ENCODE results near the gene SGF29.

Gene SGF29

GRCh38 chr16:28558456-28558855, 4.7 kb downstream of the SGF29 start:
- Histone ChIP-seq H4K20me1 (ENCODE audit: low read depth, low read length) (0 out of 2 replicates have a peak, but pooled peaks cover 3% of the 10 kb centered on the region), H3K27me3 (ENCODE audit: low read length) (no peaks in the 10 kb centered on the region), H2AFZ (ENCODE audit: low read depth, low read length, severe bottlenecking) (no peak overlapping the region), H3K79me2 (ENCODE audit: insufficient read depth, low read length) (peaks cover 58% of the 10 kb centered on the region), H3K4me3 (ENCODE audit: insufficient read depth, low read length, poor library complexity, severe bottlenecking) (no peak overlapping the region), H3K9ac (ENCODE audit: low read length) (no peak overlapping the region), H3K36me3 (ENCODE audit: low read length) (no peaks in the 10 kb centered on the region; the same call in 1 of the 2 replicates), H3K9me3 (ENCODE audit: insufficient read depth, low read length) (no peaks in the 10 kb centered on the region), H3K4me2 (ENCODE audit: low read depth, low read length, poor library complexity, severe bottlenecking) (no peak overlapping the region), H3K27ac (ENCODE audit: low read depth, low read length) (no peak overlapping the region), H3F3A (ENCODE audit: insufficient read depth) (no peaks in the 10 kb centered on the region), H3K9me2 (replicated peaks; ENCODE audit: insufficient read depth, low read length) (no peaks in the 10 kb centered on the region)
- TF ChIP-seq CTCF (IDR thresholded peaks at IDR 0.05; ENCODE audit: insufficient read depth, low read length, poor library complexity, severe bottlenecking), result no peak
- TF ChIP-seq EZH2phosphoT487 (conservative IDR thresholded peaks at IDR 0.05; ENCODE audit: low read length), result no peak

GRCh38 chr16:28561557-28562187, 8.0 kb downstream of the SGF29 start:
- Histone ChIP-seq H3K27ac (ENCODE audit: low read depth, low read length) (no peak overlapping the region), H3K9ac (ENCODE audit: low read length) (no peak overlapping the region), H3K9me3 (ENCODE audit: insufficient read depth, low read length) (no peaks in the 10 kb centered on the region), H3K4me3 (ENCODE audit: insufficient read depth, low read length, poor library complexity, severe bottlenecking) (no peak overlapping the region), H4K20me1 (ENCODE audit: low read depth, low read length) (0 out of 2 replicates have a peak, but pooled peaks cover 3% of the 10 kb centered on the region), H2AFZ (ENCODE audit: low read depth, low read length, severe bottlenecking) (no peak overlapping the region), H3K36me3 (ENCODE audit: low read length) (no peaks in the 10 kb centered on the region; the same call in 1 of the 2 replicates), H3K4me2 (ENCODE audit: low read depth, low read length, poor library complexity, severe bottlenecking) (no peak overlapping the region), H3K27me3 (ENCODE audit: low read length) (no peaks in the 10 kb centered on the region), H3K9me2 (replicated peaks; ENCODE audit: insufficient read depth, low read length) (no peaks in the 10 kb centered on the region), H3F3A (ENCODE audit: insufficient read depth) (no peaks in the 10 kb centered on the region), H3K79me2 (ENCODE audit: insufficient read depth, low read length) (peaks cover 57% of the 10 kb centered on the region)
- TF ChIP-seq EZH2phosphoT487 (conservative IDR thresholded peaks at IDR 0.05; ENCODE audit: low read length) (no peak), CTCF (IDR thresholded peaks at IDR 0.05; ENCODE audit: insufficient read depth, low read length, poor library complexity, severe bottlenecking) (no peak)

GRCh38 chr16:28562199-28562598, 8.5 kb downstream of the SGF29 start:
- no peaks in the 10 kb centered on the region; the same call in 1 of the 2 replicates for H3K36me3 ChIP-seq (ENCODE audit: low read length)

More at GRCh38 chr16:28562199-28562598, 8.5 kb downstream of the SGF29 start:
- Histone ChIP-seq H3K9me2 (replicated peaks; ENCODE audit: insufficient read depth, low read length) (no peaks in the 10 kb centered on the region), H3K27me3 (ENCODE audit: low read length) (no peaks in the 10 kb centered on the region), H3K9ac (ENCODE audit: low read length) (no peak overlapping the region), H3K79me2 (ENCODE audit: insufficient read depth, low read length) (peaks cover 57% of the 10 kb centered on the region), H2AFZ (ENCODE audit: low read depth, low read length, severe bottlenecking) (no peak overlapping the region), H3K9me3 (ENCODE audit: insufficient read depth, low read length) (no peaks in the 10 kb centered on the region; the same call in 1 of the 2 replicates), H3K27ac (ENCODE audit: low read depth, low read length) (no peak overlapping the region), H3F3A (ENCODE audit: insufficient read depth) (no peaks in the 10 kb centered on the region), H3K4me2 (ENCODE audit: low read depth, low read length, poor library complexity, severe bottlenecking) (no peak overlapping the region), H3K4me3 (ENCODE audit: insufficient read depth, low read length, poor library complexity, severe bottlenecking) (no peak overlapping the region), H4K20me1 (ENCODE audit: low read depth, low read length) (0 out of 2 replicates have a peak, but pooled peaks cover 3% of the 10 kb centered on the region)
- TF ChIP-seq CTCF (IDR thresholded peaks at IDR 0.05; ENCODE audit: insufficient read depth, low read length, poor library complexity, severe bottlenecking), result no peak
- no peak for TF ChIP-seq EZH2phosphoT487 (conservative IDR thresholded peaks at IDR 0.05; ENCODE audit: low read length)

All from SU-DHL-6 (cell line).